CD4-positive, alpha-beta T cell treated with Interleukin-6 for 4 hours (primary cell): ENCODE results near the gene FICD.
A peak's percentile ranks its signal among the peaks of the same experiment; 100 is the strongest.

Experiments used
- DNase-seq: peaks from one replicate; pipeline ENCODE4 v3.0.0-alpha.2; 2020; ENCODE audit warnings: mixed read lengths

The FICD gene

DNA sequence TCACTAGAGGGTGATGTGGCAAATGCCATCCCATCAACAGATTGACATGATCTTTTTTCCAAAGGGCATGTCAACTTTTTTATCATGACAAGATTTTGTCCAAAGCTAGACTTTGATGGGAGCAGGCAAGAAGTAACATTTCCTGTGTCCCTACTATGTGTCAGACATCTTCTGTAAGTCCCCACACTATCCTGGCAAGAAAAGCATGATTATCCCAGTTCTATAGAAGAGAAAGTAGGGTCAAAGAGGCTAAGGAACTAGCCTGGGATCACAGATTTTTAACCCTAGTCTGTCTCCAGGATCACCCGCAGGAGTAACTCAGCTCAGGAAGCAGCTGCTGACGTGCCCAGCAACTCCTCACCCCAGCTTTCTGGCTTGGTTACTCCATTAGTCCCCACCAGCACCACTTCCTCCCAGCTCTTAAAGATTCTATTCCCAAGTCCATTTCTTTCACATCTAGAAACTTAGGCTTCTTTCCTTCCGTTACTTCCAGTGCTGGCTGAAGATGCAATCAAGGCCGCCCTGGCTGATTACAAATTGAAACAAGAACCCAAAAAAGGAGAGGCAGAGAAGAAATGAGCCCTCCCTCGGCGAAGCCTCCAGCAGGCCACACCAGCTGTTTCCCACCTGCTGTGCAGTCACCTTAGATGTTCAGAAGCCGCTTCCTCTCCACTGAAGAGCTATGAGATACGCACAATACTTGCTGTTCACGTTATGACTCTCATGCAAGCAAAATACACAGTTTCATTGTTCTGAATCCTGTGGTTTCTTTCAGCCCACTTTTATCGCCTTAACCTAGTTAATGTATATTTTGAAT, 53.5 kb downstream of the FICD start:
- DNase-seq: peak; percentile 76
